Activated CD8-positive, alpha-beta memory T cell treated with anti-CD3 and anti-CD28 coated beads for 36 hours (primary cell): ENCODE data around the gene TTC4. TPM values are rescaled to one million over a fixed set of nuclear protein-coding genes. Genes with fewer than 3 reads are reported as not detected.

Experiments used
- CTCF ChIA-PET: fragments of 350-600 bp; sonication (Branson Sonifier 250); formaldehyde crosslinking; loops from one replicate; lab custom pipeline; 2021; ENCODE audit warnings: antibody characterized with exemption; lab: Charles Lee
- POLR2A ChIA-PET: fragments of 350-600 bp; sonication (Branson Sonifier 250); formaldehyde crosslinking; loops from one replicate; lab custom pipeline; 2021; ENCODE audit warnings: antibody characterized with exemption; lab: Charles Lee
- total RNA-seq, 2 experiments: library from RNA; stranded (reverse); gene quantifications; one replicate each; pipeline ENCODE4 v1.2.3, GENCODE V29; 2021

Gene TTC4
- total RNA-seq, 2 experiments from 2014 or later: 43.0 to 45.3 TPM

DNA sequence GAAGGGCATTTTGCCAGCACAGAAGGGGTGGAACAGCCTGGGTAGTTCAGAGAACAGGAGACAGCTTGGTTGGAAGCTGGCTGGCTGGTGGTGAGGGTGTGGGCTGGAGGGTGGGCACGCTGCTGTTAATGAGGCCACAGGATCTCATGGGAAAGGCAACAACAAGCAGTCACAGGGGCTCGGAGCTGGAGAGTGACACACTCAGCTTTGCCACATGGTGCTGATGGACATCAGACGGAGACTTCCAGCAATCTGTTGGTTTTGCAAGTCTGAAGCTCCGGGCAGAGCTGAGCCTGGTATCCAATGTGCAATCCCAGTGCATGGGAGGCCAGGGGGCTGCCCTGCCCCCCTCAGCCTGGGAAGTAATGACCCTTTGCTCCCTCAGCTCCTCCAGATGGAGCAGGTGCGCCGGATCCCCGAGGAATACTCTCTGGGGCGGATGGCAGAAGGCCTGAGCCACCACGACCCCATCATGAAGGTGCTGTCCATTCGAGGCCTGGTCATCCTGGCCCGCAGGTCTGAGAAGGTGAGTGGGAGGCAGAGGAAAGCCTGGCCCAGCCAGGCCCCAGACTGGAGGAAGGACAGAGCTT is 15.6 kb upstream of the TTC4 start:
- ChIA-PET POLR2A (no interaction called here), CTCF (no interaction called here)

DNA sequence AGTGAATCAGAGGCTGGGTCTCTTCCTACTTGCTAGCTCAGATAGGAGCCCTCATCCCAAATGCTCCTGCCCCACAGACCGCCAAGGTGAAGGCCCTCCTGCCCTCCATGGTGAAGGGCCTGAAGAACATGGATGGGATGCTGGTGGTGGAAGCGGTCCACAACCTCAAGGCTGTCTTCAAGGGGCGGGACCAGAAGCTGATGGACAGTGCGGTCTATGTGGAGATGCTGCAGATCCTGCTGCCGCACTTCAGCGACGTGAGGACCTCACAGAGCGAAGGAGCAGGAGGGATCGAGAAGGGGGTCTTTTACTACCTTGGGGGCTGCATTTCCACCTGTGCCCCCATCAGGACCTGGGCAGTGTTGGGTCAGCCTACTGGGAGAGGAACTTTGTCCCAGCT is 14.6 kb upstream of the TTC4 start:
- POLR2A ChIA-PET: no interaction called here
- CTCF ChIA-PET: no interaction called here

- ChIA-PET CTCF (no interaction called here), POLR2A (no interaction called here)
These were observed 13.7 kb upstream of the TTC4 start for GRCh38 chr1:54701996-54702395.

- ChIA-PET CTCF (no interaction called here), POLR2A (no interaction called here)
These were observed 12.2 kb upstream of the TTC4 start for GRCh38 chr1:54703471-54703870.

GRCh38 chr1:54705153-54705552 is 10.5 kb upstream of the TTC4 start:
- ChIA-PET POLR2A (no interaction called here), CTCF (no interaction called here)

DNA sequence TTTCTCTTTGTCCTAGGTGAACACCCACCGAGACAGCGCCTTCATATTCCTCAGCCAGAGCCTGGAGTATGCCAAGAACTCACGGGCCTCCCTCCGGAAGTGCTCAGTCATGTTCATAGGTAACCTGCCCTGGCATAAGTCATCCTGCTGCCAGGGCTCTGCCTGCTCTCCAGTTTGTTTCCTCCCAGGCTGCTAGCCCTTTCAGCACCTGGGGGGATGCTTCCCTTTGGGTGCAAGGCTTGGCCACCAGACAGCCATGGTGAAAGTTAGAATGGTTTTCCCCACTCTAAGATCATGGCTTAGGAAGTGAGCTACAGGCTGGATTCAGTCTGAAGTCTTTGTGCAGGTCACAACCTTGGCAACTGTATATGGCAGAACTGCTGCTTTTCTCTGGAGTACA is 9.2 kb upstream of the TTC4 start:
- POLR2A ChIA-PET: no interaction called here

GRCh38 chr1:54708385-54708784 is 7.3 kb upstream of the TTC4 start:
- POLR2A ChIA-PET: no interaction called here
- CTCF ChIA-PET: no interaction called here

More for the DNA sequence above, 9.2 kb upstream of the TTC4 start:
- CTCF ChIA-PET: no interaction called here

DNA sequence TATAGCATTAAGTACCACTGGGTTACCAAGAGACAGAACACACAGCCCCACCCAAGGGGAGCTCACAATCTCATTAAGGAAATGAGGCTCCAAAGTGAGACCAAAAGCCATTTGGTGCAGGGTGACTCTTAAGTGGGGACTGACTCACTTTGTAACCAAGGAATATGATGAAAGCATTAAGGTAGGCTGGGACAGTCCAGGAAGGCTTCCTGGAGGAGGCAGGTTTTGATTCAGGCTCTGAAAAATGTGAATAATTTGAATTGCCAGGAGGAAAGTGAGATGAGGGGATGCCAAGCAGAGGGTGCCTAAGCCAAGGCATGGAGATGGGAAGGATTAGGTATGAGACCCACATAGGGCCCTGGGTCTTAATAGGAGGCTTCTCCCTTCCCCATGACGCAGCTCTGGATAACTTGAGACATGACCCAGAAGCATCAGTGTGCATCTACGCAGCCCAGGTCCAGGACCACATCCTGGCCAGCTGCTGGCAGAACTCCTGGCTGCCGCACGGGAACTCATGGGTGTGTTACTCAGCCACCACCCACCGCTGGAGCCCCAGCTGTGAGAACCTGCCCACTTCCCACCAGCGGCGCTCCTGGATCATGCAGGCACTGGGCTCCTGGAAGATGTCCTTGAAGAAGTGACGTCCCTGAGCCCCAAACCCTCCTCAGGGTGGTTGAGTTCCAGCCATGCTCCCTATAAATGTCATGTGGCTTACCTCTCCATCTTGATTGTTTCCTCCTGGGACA is 5.9 kb upstream of the TTC4 start:
- POLR2A ChIA-PET: no interaction called here

GRCh38 chr1:54710434-54710833 is 5.2 kb upstream of the TTC4 start:
- ChIA-PET POLR2A (no interaction called here), CTCF (no interaction called here)

More for the DNA sequence above, 5.9 kb upstream of the TTC4 start:
- CTCF ChIA-PET: no interaction called here

GRCh38 chr1:54710841-54711240 is 4.8 kb upstream of the TTC4 start:
- ChIA-PET POLR2A (no interaction called here), CTCF (no interaction called here)

GRCh38 chr1:54711536-54711935 is 4.1 kb upstream of the TTC4 start:
- ChIA-PET CTCF (no interaction called here), POLR2A (no interaction called here)

GRCh38 chr1:54714881-54715492 is 674 bp upstream of the TTC4 start:
- POLR2A ChIA-PET: interaction anchor here (2.6 kb wide), 1 partner anchor 85 kb away, joined by 15 read pairs; no protein-coding TSS in a partner anchor
- CTCF ChIA-PET: interaction anchor here (0.8 to 1.7 kb wide), 4 partner anchors 42 to 92 kb away, joined by 3 to 5 read pairs (median 4); partner anchors contain the start of gene TTC22

DNA sequence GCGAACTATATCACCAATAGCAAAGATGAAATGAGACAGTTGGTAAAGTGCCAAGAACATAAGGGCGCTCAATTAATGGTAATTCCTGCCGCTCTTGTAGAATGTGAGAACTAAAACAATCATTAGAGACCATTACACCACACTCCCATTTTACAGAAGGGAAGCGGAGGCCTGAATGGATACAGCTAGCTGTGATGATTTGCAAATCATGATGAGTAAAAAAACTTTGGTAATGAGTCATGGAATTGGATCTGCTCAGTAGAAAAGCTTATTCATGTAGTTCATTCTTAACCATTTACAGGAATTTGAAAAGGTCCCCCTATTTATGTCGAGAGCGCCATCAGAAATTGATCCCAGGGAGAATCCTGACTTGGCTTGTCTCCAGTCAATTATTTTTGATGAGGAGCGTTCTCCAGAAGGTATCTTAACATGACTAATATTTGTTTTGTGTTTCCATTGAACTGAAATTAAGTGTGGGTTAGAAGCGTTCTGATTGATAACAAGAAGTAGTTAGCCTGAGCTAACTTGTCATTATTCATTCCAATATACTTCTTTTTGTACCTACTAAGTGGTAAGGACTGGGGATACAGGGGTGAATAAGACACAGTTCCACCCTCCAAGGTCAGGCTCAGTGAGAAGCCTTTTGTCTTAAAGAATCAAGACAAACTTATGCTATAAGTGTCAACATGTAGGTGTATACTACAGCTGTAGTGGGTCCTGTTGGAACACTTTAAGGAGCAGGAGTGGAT is 812 bp downstream of the TTC4 start:
- ChIA-PET POLR2A (interaction anchor here (1.0 to 2.6 kb wide), 3 partner anchors 83 to 171 kb away, joined by 3 to 15 read pairs (median 6); partner anchors contain the start of gene DHCR24), CTCF (interaction anchor here (0.7 to 2.2 kb wide), 4 partner anchors 79 to 90 kb away, joined by 3 to 5 read pairs (median 4); partner anchors contain the start of gene TTC22)

- CTCF ChIA-PET: no interaction called here
- POLR2A ChIA-PET: no interaction called here
These were observed 6.1 kb downstream of the TTC4 start for GRCh38 chr1:54721719-54722118.

GRCh38 chr1:54723985-54724384 is 8.3 kb downstream of the TTC4 start:
- CTCF ChIA-PET: interaction anchor here (1.8 kb wide), 1 partner anchor 52 kb away, joined by 4 read pairs; no protein-coding TSS in a partner anchor
- POLR2A ChIA-PET: no interaction called here

GRCh38 chr1:54724771-54725170 is 9.1 kb downstream of the TTC4 start:
- POLR2A ChIA-PET: no interaction called here
- CTCF ChIA-PET: no interaction called here

DNA sequence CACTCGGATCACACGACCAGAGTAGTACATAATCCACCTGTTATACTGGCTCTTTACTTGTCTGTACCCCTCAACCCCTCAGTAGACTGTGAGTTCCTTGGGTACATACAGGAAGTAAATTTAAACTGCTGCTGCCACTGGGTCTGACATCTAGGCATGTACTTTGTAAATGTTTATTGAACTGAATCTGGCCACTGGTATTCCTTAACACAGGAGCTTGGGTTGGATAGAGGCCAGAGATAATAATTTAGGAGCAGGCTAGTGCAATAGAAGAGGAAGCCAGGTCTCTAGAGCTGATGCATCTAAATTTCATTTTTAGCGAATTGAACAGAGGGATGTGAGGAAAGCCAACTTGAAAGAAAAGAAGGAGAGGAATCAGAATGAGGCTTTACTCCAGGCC is 12.4 kb downstream of the TTC4 start:
- ChIA-PET CTCF (interaction anchor here (1.0 kb wide), 1 partner anchor 64 kb away, joined by 3 read pairs; no protein-coding TSS in a partner anchor), POLR2A (no interaction called here)

GRCh38 chr1:54736685-54737084 is 21.0 kb downstream of the TTC4 start:
- CTCF ChIA-PET: interaction anchor here (0.7 kb wide), 1 partner anchor 209 kb away, joined by 3 read pairs; no protein-coding TSS in a partner anchor
- POLR2A ChIA-PET: no interaction called here

GRCh38 chr1:54738244-54738643 is 22.6 kb downstream of the TTC4 start:
- ChIA-PET POLR2A (no interaction called here), CTCF (no interaction called here)

- ChIA-PET POLR2A (no interaction called here), CTCF (no interaction called here)
These were observed 25.9 kb downstream of the TTC4 start for GRCh38 chr1:54741531-54741930.
